Adipose tissue (tissue), 3 donors: Measurements from ENCODE around the gene ELOB. TPM values are rescaled to one million over a fixed set of nuclear protein-coding genes. Genes with fewer than 3 reads are reported as not detected.

Experiments
- H3K27ac ChIP-seq: one replicate; pipeline ENCODE4 v1.5.1; 2013; ENCODE audit warnings: low read depth, low read length
- WGBS, 3 donors: extraction: QIAGEN DNeasy Blood & Tissue Kit; methylation state at CpG; one replicate each; pipeline ENCODE4 v1.1.7; 2013; 5-methylcytosine and 5-hydroxymethylcytosine counted together
- polyA plus RNA-seq, 3 donors: library from polyadenylated mRNA; stranded (reverse); fragments of 200-250 nt; gene quantifications; one replicate each; pipeline ENCODE4 v1.2.3, GENCODE V29; 2013
- donor health status: healthy with polysubstance abuse.
- donor health status: Bipolar disorder and iron deficiency.
- donor health status: healthy.

Gene ELOB
- 100 to 1,000 TPM; 158 to 472 (median 364) TPM for polyA plus RNA-seq

GRCh38 chr16:2777231-2777902 lies at the start of gene ELOB:
Gene ELOB, minus strand, starts transcription at chr16:2777280. Its CDS starts 41 bp downstream, at chr16:2777239.
- 0 to 1% (median 0%) methylated on average over 41 to 66 of the region's 70 CpGs for WGBS, 3 donors
- peak within 1 kb of the TSS; percentile 68 for H3K27ac ChIP-seq

GRCh38 chr16:2825906-2826305 lies 48.8 kb upstream of the ELOB start:
- 71 to 83% (median 80%) methylated on average over 11 of the region's 11 CpGs for WGBS, 3 donors
- no peak overlapping the region for H3K27ac ChIP-seq

GRCh38 chr16:2825049-2825742 lies 48.1 kb upstream of the ELOB start:
- H3K27ac ChIP-seq, result no peak overlapping the region
- WGBS, 3 donors, result 73 to 79% (median 73%) methylated on average over 26 of the region's 26 CpGs

DNA sequence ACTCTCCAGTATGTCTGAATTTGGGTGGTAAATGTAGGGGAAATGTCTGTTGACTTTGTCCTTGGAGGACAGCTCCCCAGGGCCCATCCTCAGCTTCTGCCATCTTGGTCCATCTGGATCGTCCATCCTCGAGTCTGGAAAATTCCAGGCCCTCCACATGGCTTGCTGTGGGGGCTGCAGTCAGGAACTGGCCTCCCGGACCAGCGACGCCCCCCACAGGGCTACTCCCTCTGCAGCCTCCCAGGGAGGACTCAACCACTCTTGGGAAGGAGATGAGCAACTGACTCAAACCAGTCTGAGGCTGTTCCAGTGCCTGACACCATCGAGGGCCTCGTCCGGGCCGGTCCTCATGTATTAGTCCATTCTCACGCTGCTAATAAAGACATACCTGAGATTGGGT lies 47.5 kb upstream of the ELOB start:
- 70 to 79% (median 79%) methylated on average over 10 of the region's 10 CpGs for WGBS, 3 donors
- no peak overlapping the region for H3K27ac ChIP-seq

DNA sequence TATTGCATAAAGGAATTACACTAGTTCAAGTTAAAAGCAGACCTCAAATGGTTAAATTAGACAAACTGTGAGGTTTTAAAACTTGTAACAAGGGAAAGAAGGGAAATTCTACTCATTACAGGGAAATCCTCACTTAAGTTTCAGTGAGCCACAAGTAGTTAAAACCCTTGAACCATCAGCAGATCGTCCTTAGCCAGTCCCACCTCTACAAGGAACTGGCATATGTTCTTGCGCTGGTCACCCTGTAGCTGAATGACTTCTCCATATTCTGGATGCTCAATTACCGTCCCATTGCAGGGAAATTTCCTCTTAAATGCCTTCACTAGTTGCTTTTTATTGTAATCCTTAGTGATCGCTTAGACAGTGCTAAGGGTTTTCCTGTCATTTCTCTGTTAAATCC lies 45.4 kb upstream of the ELOB start:
- no peak overlapping the region for H3K27ac ChIP-seq
- 53 to 69% (median 60%) methylated on average over 4 of the region's 4 CpGs for WGBS, 3 donors

- no peak overlapping the region for H3K27ac ChIP-seq
- 58 to 81% (median 67%) methylated on average over 8 of the region's 8 CpGs for WGBS, 3 donors
Observed at GRCh38 chr16:2822158-2822495, 45.0 kb upstream of the ELOB start.

DNA sequence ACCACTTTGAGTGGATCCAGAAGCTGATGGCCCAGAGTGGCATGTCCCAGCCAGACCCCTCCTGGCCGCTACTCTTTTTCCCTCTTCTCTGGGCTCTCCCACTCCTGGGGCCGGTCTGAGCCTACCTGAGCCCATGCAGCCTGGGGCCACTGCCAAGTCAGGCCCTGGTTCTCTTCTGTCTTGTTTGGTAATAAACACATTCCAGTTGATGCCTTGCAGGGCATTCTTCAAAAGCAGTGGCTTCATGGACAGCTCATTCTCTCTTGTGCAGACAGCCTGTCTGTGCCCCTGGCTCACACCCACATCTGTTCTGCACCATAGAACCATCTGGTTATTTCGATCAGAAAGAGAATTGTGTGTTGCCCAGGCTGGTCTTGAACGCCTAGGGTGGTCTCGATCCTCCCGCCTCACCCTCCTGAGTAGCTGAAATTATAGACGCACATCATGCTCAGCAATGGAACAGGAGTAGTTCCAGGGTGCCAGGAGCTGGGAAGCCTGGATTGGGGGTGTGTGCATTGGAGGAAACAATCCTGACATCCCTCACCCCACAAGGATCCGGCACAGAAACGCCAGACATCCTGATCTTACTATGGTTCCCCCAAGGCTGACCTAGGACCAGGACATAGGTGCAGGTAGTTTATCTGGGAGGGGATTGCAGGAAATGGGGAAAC lies 44.5 kb upstream of the ELOB start:
- no peak overlapping the region for H3K27ac ChIP-seq
- WGBS, 3 donors, result 73 to 80% (median 78%) methylated on average over 9 of the region's 9 CpGs

DNA sequence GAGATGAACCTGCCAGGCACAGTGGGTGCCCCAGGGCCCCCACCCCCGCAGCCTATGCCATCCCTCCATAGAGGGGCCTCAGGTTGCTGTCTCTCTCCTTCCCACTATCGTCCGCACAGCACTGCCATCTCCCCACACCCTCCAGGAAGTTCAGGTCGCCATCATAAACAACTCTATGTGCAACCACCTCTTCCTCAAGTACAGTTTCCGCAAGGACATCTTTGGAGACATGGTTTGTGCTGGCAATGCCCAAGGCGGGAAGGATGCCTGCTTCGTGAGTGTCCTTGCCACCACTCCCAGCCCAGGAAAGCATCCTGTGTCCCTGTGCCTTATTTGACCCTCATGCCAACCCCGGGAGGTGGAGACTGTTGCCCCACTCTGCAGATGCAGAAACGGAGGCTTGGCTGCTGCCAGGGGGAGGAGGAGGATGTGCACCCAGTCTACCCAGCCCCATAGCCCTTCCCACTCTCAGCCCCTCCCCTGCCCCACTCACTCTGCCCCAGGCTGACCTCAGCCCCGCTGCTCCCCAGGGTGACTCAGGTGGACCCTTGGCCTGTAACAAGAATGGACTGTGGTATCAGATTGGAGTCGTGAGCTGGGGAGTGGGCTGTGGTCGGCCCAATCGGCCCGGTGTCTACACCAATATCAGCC lies 43.9 kb upstream of the ELOB start:
- H3K27ac ChIP-seq, result no peak overlapping the region
- 70 to 80% (median 78%) methylated on average over 14 of the region's 14 CpGs for WGBS, 3 donors

GRCh38 chr16:2819939-2820835 lies 43.1 kb upstream of the ELOB start:
- no peak overlapping the region for H3K27ac ChIP-seq
- WGBS, 3 donors, result 62 to 74% (median 72%) methylated on average over 17 of the region's 17 CpGs

DNA sequence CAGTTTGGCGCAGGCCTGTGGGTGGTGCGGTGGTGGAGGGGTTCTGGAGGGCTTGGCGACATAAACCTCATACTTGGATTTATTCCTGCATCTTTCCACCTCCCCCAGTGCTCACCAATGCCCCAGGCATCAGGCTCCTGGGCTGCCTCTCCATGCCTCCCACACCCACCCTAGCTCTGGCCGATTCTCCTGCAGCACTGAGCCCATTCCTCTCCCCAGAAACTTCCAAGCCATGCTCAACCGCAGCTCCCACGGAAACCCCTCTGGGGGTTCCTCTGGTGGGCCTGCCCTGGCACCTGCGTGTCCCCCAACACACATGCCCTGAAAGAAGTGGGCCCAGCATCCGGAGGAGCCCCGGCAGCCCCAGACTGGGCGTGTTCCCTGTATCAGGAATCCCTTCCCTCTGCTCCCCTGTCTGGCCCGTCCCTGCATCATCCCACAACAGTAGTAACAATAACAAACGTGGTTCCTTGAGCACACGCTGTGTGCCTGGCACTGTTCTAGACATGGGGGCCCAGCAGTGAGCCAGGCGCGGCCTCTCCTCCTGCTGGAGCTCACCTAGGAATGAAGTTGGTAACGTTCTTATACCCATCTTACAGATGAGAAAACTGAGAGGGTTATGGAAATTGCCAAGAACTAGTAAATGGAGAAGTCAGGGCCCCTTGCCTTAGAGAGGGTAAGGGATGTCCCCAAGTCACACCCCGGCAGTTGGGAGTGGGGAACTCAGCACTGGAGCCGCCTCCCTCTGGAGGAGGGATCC lies 42.3 kb upstream of the ELOB start:
- no peak overlapping the region for H3K27ac ChIP-seq
- 83 to 87% (median 87%) methylated on average over 18 of the region's 18 CpGs for WGBS, 3 donors

GRCh38 chr16:2818272-2818876 lies 41.3 kb upstream of the ELOB start:
- 78 to 85% (median 81%) methylated on average over 10 of the region's 10 CpGs for WGBS, 3 donors
- H3K27ac ChIP-seq, result no peak overlapping the region

DNA sequence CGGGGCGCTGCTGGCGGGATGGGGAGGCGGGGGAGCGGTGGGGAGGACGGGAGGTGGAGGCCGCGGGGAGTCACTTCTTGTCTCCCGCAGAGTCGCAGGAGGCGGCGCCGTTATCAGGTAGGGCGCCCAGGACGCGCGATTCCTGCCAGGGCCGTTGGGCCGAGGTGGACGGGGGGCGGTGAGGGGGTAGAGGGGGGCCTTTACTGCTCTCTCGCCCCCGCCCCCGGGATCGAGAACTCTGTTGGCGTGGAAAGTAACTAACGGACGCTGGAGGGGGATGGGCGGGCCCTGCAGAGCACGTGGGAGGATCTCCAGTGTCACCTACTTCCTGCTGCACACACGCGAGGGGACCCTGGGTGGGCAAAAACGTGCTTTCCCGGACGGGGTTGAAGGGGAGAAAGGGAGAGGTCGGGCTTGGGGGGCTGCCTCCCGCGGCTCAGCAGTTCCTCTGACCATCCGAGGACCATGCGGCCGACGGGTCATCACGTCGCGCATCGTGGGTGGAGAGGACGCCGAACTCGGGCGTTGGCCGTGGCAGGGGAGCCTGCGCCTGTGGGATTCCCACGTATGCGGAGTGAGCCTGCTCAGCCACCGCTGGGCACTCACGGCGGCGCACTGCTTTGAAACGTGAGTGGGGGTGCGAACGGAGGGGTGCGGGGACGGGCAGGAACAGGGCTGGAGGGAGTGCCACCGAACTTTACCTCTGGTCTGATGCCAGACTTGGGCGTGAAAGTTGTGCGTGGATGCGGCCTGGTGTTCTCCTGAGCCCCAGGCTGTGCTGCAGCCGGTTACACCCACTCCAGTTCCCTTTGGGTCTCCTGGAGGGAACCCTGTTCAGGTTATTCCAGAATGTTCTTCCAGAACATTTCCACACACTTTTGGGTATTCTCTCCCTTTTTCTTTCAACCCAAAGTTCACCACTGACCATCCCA lies 40.5 kb upstream of the ELOB start:
- 66 to 71% (median 70%) methylated on average over 53 to 68 of the region's 68 CpGs for whole genome bisulfite sequencing, 3 donors
- H3K27ac ChIP-seq, result no peak overlapping the region

DNA sequence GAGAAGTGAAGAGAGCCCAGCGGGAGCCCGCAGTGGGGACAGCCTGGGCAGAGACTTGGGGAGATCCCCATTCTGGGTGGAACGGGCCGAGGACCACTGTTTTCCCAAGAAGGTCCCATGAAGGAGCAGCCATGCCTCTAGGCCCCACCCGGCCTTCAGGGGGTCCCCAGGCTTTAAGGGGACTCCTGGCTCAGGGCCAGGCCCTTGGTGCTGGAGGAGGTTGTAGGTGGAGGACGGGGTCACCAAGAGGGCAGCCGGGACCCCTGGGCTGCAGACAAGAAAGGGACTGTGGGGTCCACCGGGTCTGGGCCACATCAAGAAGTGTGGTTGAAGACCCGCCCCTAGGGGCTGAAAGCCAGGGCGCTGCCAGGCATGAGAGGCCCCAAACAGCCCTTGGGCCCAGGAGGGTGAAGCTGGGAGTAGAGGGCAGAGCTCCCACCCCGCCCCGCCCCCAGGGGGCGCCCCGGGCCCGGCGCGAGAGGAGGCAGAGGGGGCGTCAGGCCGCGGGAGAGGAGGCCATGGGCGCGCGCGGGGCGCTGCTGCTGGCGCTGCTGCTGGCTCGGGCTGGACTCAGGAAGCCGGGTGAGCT lies 39.8 kb upstream of the ELOB start, which contains the start of gene PRSS21:
PRSS21 (plus strand) TSS at position 487 of the 589 bp plus-strand sequence; CDS start at position 519, 32 bp downstream.
- 54 to 67% (median 59%) methylated on average over 20 to 28 of the region's 28 CpGs for WGBS, 3 donors
- H3K27ac ChIP-seq, result no peak within 1 kb of the TSS

- WGBS, 3 donors, result 66 to 84% (median 80%) methylated on average over 10 of the region's 10 CpGs
- no peak overlapping the region for H3K27ac ChIP-seq
Observed at GRCh38 chr16:2815299-2815771, 38.3 kb upstream of the ELOB start.

GRCh38 chr16:2814551-2815298 lies 37.6 kb upstream of the ELOB start:
- H3K27ac ChIP-seq, result no peak overlapping the region
- WGBS, 3 donors, result 79 to 87% (median 80%) methylated on average over 19 to 20 of the region's 20 CpGs
